GM19397 (cell line): ENCODE results near the gene RAMP3.
A peak's percentile ranks its signal among the peaks of the same experiment; 100 is the strongest.
"Not testable (repeated sequence)": the region's sequence is repeated elsewhere in the genome, so short reads cannot be mapped to it uniquely, and the experiment has no call there.

Experiments
- ATAC-seq: cut with Tn5 transposase; IDR thresholded peaks from one replicate; pipeline ENCODE4 v1.9.1; 2021; ENCODE audit warnings: mild to moderate bottlenecking, moderate library complexity; ENCODE audit not compliant: unreplicated experiment

The RAMP3 gene, protein sequence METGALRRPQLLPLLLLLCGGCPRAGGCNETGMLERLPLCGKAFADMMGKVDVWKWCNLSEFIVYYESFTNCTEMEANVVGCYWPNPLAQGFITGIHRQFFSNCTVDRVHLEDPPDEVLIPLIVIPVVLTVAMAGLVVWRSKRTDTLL

DNA sequence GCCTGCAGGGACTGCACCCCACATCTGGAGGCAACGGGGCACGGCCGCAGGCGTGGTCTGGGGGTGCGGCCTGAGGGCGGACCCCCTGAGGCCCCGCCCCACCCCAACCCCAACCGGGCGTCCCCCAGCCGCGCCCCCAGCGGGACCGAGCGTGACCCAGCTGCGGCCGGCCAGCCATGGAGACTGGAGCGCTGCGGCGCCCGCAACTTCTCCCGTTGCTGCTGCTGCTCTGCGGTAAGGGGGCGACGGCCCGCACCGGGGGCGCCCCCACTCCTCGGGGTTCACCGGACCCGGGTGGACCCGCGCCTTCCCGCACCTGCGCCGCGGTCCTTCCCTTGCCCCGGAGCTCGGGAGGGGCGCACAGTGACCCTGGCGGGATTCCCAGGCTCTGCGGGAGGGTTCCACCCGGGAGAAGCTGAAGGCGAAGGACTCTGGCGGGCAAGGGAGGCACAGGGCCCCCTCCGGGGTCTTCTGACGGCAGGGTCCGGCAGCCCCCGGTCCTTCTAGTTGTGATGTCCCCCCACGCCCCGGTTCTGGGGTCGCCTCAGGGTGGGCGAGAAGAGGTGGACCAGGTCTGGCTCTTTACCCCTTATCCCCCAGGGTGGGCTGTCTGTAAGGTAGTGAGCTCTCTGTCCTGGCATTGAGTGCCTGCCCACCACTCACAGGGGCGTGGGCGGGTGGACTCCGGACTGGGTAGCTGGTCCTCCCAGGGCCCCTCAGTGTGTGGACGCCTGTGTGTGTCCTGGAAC lies at the start of gene RAMP3:
Gene RAMP3 (plus strand): TSS at position 139 of the 749 bp plus-strand sequence. CDS start 38 bp downstream, at position 177.
- ATAC-seq, result no peak

DNA sequence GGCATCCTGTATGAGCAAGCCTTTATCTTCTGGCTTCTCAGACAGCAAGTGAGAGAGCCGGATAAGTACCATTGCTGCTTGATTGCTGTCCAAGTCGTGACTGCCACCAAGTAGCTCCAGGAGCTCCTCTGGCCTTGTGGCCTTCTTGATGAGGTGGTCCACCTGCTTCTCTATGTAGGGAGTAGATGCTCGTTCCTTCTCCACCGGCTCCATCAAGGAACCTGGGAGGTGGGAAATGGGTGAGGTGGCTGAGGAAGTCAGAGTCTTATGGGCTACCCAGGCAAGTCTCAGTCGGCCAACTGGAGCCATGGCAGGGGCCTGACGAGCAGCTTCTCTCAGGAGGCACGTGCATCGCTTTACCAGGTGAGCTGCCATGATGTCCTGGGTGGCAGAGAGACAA lies 48.7 kb upstream of the RAMP3 start:
- ATAC-seq, result no peak

DNA sequence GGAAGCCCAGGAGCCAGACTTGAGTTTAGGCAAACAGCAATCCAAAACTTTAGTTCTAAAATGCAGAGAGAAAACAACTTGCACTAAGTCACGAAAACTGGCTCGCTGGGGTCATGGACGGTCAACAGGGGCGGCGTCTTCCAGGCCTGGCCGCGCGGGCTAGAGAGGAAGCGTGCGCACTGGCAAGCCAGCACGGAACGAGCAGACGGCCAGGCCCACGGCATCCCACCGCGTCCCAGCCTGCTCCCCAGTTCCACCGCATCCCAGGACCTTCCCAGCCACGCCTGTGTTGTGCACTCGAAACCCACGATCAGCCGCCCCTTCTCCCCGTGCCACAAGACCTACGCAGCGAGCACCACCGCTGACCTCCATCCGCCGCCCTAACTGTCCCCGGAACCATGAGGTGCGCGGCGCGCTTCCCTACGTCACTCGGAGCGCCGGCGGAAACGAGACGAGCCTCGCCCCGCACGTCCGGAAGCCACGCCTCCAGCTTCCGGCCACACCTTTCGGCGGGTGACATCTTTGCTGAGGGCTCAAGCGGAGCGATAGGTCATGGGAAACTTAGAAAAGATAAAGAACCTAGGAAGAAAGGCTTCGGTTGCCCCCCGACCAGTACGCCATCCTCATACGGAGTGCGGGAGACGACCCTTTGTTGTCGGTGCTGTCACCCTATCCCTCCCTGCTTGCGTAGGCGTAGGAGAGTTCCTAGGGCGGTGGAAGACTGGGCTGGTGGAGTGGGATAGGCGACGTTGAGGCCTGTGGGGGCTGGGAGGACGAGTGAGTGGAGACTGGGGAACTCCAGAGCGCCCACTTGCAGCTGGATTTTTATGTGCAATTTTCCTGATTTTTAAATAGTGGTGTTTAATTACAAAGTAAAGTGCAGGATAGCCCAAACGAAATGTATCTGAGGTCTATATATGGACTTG lies 46.0 kb upstream of the RAMP3 start, which contains the start of gene TBRG4:
Gene TBRG4 (minus strand): TSS at position 400 of the 926 bp plus-strand sequence. CDS start 2,460 bp downstream, outside the sequence.
- ATAC-seq, result peak; percentile 93

DNA sequence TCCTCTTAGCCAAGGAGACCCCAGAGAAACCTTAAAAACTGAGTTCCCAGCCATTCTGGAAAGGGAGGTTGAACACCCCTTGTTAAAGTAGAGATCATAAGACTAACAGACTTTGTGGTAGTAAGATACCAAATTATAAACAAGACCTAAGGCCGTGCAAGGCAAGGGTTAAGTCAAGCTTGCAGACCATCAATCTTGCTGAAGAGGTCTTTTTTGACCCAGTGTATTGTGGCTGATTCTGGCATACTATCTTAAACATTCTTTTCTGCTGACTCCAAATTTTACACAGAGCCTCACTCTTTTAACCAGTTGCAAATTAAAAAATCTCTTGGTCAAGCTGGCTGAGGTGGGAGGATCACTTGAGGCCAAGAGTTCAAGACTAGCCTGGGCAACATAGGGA lies 44.9 kb upstream of the RAMP3 start:
- no peak for ATAC-seq

DNA sequence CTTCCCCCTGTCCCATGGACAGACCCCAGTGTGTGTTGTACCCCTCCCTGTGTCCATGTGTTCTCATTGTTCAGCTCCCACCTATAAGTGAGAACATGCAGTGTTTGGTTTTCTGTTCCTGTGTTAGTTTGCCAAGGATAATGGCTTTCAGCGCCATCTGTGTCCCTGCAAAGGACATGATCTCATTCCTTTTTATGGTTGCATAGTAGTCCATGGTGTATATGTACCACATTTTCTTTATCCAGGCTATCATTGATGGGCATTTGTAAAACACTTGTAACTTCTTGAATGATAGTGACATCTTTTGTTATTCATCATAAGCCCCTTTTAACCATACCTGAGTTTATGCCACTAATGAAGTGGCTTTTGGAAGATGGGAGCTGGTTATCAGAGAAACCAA lies 43.3 kb upstream of the RAMP3 start:
- ATAC-seq, result not testable (repeated sequence)

DNA sequence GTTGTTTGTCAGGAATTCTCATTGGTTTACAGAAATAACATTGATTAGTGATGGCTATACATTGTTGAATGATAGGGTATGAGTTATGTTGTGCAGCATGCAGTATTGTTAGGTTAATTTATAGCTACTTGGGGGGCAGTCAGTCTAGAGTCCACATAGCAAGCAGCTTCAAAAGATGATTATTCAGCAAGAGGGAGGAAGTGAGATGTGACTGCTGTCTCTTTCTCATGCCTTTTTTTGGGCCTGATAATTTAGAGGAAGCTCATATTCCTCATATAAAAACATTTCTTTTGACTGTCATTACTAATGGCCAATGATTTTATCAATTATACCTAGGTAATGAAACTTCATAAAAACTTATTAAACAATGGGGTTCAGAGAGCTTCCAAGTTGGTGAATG lies 42.7 kb upstream of the RAMP3 start:
- no peak for ATAC-seq

DNA sequence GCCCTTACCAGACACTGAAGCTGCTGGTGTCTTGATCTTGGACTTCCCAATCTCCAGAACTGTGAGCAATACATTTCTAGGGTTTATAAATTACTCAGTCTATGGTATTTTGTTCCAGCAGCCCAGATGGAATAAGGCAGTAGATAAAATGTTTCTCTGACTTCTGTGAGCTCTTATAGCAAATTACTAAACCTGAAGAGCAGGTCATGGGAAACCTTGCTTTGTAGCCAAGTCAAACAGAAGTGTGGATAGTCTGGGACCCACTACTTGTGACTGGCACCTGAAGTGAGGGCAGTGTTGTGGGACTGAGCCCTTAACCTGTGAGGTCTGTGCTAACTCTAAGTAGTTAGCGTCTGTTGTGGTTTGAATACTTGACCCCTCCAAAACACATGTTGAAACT lies 41.5 kb upstream of the RAMP3 start:
- ATAC-seq, result no peak

DNA sequence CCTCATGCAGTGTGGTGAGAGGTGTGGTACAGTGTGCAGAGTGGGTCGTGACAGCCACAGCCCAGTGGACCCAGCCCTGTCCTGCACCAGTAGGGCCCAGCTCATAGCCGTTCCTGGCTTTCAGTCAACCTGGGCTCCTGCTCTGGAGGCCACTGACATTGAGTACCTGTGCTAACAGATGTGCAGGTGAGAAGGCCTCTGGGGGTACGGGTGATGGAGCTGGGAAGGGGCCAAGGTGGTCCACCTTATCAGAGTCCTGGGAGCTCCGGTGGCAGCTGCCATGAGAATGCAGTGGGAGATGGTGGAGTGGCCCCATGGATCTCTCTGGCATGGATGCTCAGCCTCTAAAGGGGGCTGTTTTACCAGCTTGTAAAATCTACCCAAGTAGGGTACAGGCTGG lies 40.0 kb upstream of the RAMP3 start:
- no peak for ATAC-seq

DNA sequence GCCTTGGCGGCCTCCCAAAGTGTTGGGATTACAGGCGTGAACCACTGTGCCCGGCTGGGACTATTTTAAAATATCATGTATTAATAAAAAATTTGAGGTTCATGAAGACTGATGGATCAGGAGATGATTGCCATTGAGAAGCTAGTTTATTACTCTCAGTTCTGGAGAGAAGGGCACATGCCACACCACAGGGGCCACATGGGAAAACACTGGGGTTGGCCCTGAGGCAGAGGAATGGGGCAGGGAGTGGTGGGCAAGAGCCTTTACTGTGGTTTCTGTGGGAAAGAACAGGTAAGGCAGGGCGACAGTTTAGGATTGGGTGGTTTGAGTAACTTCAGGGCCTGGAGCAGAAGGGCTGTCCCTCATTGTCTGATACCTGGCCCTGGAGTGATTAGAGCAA lies 39.3 kb upstream of the RAMP3 start:
- no peak for ATAC-seq

DNA sequence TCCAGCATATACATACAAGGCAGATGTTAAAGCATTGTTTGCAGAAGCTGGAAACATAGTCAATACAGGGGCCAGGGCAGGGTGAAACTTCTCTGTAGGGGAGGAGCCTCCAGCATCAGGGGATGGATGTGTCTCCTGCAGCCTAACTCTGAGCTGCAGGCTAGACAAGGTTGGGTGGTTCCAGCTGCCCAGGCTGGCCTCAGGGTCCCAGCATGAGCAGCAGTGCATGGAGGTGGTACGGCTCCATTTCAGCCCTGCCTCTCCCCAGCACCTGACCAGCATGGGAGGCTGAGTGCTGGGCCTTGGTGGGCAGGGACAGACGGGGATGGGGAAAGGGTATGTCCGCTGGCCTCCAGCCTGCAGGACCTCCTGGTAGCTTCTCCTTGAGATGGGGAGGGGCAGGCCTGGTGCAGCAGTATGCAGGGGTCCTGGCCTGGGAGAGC lies 38.7 kb upstream of the RAMP3 start:
- ATAC-seq, result peak; percentile 55

DNA sequence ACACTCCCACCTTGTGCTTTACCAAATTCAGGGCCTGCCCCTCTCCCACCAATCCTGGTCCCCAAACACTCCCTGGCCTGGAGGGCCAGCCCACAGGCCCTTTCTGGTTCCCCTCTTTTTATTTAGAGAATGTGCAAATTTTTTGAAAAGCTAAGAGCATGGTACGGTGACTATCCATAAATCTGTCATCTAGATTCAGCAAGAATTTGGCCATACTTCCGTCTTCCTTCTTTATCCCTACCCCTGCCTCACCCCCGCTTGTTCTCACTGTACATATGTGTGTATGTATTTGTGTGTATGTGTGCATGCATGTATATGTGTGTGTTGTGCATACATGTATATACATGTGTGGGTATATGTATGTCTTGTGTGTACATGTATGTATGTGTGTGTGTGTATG lies 38.0 kb upstream of the RAMP3 start:
- ATAC-seq, result no peak

DNA sequence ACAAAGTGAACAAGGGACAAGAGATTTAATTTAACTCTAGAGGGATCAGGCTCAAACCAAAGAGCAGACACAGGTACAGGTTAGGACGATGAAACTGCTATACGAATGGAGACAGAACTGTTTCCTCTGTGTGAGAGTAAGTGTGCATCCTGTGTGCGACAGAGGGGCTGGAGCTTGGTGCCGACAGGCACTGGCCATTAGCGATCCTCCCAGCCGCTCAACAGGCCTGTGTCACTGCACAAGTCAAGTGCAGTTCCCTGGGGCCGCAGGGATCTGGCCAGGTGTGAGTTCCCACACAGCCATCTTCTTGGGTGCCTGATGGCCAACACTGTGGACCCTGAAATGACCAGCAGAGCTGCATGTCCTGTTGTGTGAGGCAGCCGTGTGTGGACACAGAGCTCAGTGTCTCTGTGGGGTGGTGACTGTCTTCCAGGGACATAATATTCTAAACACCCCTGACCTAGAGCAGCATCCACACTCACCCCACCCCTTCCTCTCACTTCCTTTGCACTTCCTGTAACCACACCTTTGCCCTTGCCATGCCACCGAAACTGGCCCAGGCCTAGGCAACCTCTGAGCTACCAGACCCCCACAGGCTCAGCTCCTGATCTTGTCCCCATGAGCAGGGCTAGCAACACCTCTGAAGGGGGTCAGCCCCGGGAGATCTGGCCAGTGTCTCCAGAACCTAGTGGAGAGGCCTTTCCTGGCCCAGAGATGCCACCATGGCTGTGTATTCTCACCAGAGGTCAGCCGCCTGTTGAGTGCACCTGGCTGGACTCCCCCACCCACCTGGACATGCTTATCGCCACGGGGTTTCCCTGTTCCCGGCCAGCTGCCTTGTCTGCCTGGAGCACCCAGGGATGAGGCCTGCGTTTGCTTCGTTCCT lies 34.4 kb upstream of the RAMP3 start:
- ATAC-seq, result no peak

DNA sequence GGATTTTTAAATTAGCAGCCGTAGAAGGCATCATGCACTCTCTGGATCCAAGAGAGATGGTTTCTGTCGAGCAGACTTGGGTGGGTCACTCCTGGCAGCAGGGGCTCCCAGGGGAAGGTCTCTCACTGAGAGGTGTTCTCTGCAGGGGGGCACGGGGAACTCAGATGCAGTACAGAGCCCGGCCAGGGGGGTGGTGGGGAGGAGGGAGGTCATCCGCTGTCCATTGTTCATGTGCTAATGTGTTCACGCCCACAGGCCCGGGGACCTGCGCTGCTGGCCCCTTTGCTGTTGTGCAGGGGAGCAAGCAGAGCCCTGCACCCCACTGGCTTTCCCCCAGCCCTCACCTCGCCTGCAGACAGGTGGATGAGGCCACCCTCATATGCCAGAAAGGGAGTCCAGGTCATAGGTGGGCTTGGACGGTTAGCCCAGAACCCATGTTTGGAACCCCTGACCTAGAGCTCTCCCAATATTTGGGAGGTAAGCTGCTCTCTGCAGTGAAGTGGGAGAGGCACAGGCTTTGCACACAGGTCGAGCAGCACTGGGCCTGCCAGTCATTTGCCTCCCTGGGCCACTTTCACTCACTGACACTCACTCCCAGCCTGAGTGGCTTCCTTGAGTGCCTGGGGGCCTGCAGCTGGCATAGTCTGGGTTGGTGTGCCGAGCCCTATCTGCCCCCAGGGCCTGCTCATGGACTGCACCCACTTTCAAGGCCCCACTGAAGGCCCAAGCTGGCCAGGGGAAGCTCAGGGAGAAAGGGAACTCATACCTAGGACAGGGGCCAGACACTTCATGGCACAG lies 33.5 kb upstream of the RAMP3 start:
- no peak for ATAC-seq

DNA sequence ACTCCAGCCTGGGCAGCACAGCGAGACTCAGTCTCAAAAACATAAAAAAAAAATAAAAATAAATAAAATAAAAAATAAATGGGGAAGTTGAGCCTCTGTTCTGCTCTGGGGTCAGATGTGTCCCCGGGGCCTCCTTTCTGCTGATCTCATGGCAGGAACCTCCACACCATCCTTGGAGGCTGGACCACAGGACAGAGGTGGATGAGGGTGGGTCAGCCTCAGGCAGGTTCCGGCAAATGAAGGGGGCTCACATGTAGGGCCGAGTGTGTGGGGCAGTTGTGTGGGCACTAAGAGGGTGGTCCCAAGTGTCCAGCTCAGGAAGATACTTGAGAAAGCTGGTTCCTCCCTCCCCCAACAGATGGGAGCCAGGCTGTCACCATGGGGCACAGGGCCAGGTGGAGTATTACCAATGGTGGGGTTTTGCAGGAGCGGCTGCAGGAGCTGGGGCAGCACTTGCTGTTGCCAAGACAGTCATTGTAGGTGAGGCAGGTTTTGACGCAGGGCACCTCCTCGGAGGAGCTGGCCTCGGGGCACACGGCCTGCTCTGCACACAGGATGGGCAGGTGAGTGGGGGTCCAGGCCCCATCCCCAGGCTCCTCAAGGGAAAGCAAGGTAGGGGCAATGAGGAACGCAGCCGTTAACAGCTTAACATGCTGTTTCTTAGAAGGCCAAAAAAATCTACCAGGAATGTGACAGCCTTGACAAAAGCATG lies 32.2 kb upstream of the RAMP3 start:
- no peak for ATAC-seq

DNA sequence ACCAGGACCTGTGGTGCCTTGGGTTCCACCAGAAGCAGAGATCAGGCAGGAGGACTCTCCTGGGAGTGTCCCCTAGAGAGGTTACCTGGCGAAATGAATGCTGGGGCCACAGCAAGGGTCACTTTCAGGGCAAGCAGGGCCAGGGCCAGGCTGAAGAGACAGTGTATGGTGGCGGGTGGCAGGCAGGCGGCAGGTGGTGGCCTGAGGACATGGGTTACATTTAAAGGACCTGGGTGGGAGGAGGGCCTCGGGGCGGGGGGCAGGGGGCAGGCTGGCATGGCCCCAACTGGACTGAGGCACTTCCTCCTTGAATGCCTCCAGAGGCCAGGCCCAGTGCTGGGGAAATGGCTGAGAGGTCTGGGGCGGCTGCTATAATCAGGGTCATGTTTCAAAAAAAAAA lies 31.4 kb upstream of the RAMP3 start:
- ATAC-seq, result no peak

DNA sequence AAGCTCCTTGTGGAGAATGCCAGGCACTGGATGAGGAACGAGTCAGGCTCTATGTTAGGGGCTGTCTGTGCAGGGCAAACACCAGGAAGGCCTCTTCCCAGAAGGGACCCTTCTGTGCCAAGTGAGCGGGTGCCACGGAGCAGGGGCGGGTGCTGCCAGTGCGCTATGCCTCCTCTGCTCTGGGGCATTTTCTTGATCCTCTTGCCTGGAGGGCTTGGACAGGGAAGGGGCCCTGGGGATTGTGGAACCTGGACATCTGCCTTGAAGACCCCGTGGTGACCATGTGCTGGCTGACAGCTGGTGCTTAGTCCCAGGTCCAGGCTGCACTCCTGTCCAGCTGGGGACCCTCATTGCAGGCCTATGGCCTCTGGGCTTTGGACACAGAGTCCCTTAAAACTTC lies 30.7 kb upstream of the RAMP3 start:
- no peak for ATAC-seq

DNA sequence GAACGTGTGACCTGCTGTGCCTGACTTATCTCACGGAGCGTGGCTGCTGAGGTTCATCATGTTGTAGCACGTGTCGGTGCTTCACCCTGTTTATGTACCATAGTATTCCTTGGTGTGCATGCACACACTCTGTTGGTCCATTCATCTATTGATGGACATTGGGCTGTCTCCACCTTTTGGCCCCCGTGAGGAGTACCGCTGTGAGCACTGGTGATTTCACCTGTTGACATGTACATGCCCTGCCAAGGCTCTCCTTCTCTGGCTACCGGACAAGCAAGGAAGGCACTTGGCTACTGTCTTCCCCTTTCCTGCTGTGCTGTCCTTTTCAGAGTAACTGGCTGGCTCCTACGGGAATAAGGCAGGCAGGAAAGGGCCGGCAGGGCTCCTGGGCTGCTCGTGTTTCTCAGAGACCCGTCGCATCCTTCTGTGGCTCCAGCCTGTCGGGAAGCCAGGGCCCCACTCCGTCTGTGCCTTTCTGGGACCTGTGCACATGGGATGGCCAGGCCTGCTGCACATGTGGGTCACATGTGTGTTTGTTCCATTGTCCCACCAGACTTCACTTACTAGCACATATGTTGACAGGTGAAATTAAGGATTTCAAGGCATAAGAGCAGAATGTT lies 28.3 kb upstream of the RAMP3 start:
- no peak for ATAC-seq

DNA sequence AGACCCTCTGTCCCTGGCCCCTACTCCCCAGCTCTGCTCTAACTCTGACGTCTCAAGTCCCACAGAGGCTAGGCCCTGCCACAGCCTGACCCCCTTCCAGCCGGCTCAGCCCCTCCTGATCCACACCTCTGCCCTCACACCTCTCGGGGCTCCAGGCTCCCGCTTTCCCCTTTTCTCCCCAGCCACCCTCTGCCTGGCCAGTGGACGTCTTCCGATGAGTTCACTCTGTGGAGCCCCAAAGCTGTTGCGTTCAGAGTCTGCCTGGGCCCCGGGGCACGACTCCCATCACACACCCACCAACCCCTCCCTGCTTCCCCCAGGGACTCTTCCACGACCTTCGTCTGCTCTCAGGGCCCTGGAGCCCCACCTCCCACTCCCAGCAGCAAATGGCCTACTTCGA lies 27.7 kb upstream of the RAMP3 start:
- no peak for ATAC-seq

DNA sequence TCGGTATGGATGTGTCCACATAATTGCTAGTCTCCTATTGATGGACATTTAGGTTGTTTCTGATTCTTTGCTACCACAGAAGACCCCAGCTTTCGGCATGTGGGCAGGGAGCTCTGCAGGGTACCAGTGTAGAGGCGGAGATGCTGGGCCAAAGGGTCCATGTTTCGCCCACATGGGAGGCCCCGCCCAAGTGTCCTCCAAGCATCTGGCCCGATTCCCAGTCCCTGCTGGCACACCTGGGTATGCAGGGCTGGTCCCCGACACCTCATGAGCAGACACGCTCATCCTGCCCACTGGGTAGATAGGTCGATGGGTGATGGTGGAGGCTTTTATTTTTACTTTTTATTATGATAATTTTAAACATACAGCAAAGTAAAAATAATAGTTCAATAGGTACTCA lies 26.7 kb upstream of the RAMP3 start:
- ATAC-seq, result no peak
